HG03439 (cell line): ENCODE data around the gene CEP78.
"Not testable (repeated sequence)": the region's sequence is repeated elsewhere in the genome, so short reads cannot be mapped to it uniquely, and the experiment has no call there.

ENCODE experiments used
- ATAC-seq: cut with Tn5 transposase; IDR thresholded peaks from one replicate; pipeline ENCODE4 v1.9.1; 2021; ENCODE audit warnings: mild to moderate bottlenecking, moderate library complexity; ENCODE audit not compliant: unreplicated experiment

Gene CEP78

DNA sequence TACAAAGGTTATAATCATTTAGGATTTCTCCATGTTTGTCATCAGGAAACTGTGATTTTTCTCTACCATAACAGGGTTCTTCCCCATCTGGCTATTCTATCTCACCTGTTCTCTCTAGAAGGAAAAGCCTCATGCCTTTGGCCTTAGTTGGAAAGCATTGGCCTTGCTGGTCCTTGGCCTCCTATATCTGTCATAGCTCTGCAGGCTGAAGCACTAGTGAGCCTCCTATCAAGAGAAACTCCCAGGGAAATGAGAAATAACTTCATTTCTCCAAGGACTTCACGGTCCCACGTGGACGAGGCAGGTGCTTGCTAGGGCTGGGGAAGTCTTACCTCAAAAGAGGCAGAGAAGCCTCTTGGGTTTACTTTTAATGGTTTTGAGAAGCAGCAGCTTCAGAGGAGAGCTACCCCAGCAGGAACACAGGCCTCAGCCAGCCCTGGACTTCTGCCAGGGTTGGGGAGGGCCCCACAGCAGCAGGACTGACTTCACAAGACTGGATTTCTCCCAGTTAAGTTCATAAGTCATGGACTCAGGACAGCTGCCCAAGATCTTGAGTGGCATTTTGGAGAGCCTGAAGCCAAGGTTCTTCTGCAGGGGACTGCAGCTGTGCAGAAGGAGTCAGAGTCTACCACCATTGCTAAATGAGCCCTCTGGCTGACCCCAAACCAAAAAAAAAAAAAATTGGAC, 45.2 kb downstream of the CEP78 start:
- ATAC-seq, result no peak

DNA sequence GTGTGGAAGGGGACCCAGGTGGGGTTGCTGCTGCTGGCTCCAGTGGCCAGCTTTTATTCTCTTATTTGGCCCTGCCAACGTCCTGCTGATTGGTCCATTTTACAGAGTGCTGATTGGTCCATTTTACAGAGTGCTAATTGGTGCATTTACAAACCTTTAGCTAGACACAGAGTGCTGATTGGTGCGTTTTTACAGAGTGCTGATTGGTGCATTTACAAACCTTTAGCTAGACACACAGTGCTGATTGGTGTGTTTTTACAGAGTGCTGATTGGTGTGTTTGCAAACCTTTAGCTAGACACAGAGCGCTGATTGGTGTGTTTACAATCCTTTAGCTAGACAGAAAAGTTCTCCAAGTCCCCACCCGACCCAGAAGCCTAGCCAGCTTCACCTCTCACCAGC, 48.3 kb downstream of the CEP78 start:
- not testable (repeated sequence) for ATAC-seq

DNA sequence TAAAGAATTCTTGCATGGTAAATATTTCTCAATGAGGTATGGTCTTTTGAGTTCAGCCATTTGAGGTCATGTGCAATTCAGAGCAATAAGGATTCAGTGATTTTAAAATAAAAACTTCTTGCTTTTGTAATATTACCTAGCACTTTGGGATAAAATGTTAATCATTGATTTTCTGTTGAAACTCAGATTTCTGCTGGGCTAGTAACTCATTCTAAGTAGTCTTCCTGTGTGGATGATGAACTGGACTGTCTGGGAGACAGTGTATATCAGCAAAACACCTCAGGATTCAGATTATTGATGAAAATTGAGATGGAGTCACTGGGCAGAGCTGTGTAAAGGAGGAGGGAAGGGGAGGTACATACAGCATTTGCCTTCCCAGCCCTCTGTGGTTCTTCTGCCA, 50.2 kb downstream of the CEP78 start:
- ATAC-seq, result no peak

DNA sequence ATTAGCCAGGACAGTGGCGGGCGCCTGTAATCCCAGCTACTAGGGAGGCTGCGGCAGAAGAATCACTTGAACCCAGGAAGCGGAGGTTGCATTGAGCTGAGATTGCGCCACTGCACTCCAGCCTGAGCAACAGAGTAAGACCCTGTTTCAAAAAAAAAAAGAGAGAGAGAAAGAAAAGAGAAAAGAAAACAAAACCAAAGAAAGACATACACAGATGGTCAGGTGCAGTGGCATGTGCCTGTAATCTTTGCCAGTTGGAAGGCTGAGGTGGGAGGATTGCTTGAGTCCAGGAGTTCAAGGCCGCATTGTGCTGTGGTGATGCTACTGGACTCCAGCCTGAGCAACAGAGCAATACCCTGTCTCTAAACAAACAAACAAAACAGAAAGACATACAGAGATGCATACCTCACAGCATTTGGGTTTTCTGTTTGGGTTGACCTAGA, 51.1 kb downstream of the CEP78 start:
- no peak for ATAC-seq

DNA sequence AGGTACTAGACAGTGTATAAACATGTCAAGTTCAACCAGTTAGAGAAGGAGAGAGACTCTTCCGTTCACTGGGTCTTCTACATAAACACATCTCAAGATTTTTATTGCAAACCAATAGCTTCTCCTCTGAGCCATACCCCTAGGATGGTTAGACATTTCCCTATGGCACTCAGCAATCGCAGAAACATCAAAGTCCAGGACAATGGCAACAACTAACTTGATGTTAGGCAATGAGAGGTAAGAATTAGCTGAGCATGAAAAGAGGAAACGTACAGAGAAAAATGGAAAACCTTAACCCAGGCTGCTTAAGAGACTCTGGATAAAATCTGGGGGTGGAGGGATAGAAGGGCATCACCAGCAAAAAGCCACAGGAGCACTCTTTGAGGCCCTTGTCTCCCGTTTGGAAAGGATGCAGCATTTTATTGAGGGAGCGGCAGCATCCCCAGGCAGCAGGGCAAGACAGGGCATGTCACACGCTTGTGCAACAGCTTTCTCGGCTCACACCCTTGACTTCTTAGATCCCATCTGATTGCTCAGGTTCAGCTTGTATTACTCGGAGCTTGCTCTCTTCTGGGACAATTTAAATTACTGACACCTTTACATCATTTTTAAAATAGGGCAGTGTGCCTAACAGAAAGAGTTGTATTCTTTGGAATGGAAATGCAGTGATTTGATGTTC, 52.5 kb downstream of the CEP78 start:
- ATAC-seq, result no peak

DNA sequence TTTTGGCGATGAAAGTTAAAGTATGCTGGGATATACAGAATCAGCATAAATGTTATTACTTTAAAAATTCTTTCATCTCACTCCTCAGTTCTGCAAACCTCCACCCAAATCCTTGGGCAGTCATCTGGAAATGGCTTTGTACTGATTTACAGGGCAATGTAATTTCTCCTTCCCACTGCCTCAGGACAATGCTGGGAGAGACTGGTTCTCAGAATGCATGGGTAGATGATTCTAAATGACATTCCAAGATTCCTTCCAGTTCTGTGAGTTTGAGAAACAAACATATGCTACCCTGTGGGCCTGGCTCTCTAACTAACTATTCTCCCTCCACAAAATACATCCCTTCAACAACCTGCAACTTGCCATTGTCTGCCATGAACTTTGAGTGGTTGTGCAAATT, 53.6 kb downstream of the CEP78 start:
- ATAC-seq, result no peak

DNA sequence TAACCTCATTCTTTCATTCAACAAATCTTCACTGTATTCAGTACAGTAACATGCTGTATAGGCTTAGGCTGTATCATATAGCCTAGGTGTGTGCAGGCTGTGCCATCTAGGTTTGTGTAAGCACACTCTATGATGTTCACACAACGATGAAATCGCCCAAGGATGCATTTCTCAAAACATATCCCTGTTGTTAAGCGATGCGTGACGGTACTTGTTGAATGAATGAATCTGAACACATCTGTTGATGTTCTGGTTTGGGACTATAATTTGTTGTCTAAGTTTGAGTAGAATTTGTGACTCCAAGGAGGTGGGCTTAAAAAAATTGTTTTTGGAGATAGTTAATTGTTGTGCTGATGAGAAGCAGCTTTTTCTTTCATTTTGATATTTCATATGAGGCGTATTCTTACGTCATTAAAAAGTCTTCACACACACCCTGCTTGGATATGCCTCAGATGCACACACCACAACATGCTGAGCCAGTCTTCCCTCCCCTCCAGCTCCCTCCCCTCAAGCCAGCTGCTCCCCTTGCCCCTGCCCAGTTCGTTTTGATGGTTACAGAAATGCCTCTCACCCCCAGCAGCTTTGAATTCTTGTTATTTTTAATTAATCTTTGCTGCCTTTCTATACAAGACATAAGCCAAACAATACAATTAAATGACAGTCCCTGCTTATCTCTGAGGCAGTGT, 55.5 kb downstream of the CEP78 start:
- no peak for ATAC-seq

DNA sequence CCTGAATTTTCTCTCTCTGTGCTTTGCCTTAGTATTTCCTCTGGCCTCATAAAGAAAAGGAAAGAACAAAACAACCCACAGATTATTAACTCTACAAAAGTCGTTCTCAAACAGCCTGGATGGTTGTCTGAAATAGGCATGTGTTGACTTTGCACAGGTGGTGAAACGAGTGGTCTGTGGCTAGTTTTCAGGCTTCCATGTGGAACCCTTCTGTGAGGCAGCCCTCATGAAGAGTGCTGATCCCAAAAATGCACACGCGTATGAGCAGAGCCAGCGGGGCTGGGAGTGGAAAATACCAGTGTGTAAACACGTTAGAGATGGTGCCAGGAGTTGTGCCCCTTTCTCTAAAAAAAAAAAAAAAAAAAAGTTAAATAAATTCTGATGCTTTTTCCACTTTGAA, 56.2 kb downstream of the CEP78 start:
- no peak for ATAC-seq

DNA sequence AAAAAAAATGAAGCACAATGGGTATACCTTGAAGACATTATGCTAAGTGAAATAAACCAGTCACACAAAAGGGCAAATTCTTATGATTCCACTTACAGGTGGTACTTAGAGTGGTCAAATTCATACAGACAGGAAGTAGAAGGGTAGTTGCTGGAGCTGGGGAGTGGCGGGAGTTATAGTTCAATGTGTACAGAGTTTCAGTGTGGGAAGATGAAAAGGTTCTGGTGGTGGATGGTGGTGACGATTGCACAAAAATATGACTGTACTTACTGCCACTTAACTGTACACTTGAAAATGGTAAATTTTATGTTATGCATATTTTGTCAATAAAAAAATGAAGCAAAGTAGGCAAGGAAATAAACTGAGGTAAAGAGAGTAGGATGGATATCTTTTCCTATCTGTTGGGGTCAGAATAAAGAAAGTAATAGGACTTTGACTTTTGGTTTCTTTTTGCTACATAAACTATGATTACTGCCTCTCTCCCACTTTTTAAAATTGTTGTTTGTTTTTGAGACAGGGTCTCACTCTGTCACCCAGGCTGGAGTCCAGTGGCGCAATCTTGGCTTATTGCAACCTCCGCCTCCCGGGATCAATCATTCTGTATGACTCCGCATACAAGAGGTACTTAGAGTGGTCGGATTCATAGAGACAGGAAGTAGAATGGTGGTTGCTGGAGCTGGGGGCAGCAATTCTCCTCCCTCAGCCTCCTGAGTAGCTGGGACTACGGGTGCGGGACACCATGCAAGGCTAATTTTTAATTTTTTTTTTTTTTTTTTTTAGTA, 57.0 kb downstream of the CEP78 start:
- ATAC-seq, result no peak

DNA sequence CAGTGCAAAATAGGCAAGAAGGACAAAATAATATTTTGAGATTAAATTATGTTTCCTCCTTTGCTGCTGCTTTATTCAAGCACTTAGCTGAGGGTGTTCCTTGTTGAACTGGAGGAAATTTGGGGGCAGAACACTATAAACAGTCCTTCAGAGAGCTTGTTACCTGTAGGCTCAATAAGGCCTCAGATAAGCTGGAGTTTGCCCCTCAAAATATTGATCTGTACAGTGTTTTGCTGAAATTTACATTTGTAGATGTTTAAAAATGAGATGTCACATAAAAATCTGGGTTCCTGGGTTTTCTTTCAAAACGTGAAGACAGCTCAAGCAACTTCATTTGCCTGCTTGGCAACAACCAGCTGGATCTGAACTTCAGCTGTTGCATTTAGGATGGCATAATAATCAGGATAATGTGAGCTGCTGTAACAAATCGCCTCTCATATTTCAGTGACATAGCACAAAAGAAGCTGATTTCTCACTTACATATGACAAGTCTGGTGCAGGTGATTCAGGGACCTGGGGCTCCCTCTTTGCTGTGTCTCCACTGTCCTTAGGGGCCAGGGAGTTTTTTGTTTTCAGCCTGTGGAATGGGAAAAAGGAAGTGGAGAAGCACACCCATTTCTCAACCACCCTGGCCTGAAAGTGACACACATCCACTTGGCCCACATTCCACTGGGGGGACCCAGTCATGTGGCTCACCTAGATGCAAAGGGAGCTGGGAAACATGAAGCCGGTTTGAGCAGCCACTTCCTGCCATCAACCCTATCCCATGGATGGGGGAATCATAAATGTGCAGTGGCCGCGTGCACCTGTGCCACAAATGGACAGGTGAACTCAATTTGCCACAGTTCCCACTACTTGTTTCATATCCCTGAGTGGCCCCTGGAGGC, 58.7 kb downstream of the CEP78 start:
- no peak for ATAC-seq

DNA sequence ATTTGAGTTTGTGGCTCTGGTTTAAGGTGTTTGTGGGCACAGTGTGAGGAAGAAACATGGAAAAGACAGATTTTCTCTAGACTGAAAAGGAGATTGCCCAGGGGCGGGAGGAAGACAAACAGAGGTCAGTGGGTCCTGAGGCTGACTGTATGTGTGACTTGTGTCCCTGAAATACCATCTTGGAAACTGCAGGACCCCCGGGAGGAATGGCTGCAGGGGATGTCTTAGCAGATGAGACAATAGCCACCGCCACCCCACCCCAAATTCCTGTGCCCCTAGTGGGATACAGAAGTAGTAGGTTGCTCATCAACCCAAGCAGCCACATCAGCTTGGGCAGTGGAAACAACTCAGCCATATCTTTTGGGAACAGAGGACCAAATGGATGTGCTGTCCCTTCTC, 59.3 kb downstream of the CEP78 start:
- no peak for ATAC-seq

DNA sequence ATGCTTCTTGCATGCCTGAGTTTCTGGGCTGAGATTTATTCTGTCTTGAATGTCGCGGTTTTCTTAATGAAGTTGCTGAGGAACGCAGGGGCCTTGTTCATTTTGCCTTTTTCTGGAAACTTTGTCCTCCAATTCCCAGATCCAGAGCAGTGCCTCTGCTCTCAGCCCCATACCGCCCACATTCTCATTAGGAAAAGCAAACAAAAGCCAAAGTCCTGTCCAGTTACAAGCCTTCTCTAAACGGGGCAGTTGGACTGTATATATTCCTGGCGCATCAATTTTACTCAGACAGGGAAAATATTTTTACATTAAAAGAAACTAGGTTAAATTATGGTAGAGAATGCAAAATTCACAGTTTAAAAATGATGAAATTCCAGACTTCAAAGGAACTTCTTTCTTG, 59.9 kb downstream of the CEP78 start:
- ATAC-seq, result no peak

DNA sequence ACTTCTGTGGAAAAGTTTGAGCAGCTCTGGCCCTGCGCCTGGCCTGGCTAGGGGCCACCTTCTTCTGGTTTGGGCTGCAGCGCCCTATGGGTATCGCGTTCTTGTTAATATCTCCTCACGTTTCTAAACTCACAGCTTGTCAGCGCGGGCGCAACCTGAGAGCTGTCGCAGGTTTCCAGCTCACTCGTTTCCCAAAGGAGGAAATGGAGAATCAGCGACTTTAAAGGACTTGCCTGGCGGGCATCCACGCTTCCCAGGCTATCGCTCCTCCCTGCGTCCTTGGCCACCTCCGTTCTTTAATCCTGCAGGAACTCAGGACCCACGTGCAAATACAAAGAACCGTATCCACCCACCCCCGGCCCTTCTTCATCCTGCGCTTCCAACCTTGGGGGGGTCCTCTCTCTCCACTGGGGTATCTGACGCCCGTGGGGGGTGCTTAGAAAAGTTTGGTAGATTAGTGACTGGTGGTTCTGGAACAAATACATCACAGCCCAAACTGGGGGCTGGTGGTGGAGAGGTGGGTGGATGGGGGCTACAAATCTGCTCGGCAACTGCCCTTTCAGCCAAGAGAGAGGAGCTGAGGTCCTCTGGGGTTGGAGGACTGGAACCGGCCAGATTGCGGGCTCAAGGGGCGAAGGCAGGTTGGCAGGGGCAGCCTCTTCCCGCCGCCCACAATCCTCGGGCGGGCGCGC, 60.5 kb downstream of the CEP78 start:
- no peak for ATAC-seq

DNA sequence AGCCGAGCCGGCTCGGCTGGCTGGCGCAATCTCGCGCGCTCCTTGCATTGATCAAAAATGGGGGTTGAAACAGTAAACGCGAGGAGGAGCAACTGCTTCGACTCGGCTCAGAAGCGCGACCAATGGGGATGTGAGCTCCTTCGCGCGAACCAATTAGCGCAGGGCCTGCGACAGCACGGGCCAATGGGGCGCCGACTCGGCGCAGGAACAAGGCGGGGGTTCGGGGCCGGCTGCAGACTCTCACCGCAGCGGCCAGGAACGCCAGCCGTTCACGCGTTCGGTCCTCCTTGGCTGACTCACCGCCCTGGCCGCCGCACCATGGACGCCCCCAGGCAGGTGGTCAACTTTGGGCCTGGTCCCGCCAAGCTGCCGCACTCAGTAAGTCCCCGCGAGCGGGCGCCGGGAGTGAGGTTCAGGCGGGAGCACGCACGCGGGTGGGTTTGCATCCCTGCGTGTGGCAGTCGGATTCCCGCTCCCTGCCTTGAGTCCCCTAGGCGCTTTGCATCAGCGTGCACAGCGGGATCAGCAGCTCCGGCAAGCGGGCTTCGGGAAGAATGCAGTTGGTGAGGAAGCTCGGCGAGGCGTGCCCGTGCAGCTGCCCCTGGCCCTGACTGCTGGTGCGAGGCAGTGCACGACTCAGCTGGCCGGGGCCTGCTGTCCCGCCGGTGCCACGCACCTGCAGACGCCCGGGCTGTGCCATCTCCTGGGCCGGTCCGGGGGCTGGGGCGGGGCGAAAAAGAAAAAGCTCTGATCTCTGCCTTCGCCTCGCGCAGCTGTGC, 61.2 kb downstream of the CEP78 start, which contains the start of gene PSAT1:
PSAT1 (plus strand) TSS at position 233 of the 779 bp plus-strand sequence; CDS start at position 319, 86 bp downstream.
- ATAC-seq, result peak; percentile 98

DNA sequence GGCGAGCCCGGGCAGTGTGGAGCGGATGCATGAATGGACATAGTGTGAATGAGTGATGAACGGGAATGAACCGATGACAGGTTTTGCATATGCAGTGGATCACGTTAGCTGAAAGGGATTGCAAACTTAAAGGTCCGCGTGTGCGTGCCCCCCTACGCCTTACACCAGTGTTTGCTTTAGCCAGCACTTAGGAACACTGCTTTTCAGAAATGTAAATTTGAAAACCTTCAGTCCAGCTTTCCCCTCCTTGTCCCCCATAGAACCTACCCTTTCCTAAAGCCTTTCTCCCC, 61.7 kb downstream of the CEP78 start:
- no peak for ATAC-seq

DNA sequence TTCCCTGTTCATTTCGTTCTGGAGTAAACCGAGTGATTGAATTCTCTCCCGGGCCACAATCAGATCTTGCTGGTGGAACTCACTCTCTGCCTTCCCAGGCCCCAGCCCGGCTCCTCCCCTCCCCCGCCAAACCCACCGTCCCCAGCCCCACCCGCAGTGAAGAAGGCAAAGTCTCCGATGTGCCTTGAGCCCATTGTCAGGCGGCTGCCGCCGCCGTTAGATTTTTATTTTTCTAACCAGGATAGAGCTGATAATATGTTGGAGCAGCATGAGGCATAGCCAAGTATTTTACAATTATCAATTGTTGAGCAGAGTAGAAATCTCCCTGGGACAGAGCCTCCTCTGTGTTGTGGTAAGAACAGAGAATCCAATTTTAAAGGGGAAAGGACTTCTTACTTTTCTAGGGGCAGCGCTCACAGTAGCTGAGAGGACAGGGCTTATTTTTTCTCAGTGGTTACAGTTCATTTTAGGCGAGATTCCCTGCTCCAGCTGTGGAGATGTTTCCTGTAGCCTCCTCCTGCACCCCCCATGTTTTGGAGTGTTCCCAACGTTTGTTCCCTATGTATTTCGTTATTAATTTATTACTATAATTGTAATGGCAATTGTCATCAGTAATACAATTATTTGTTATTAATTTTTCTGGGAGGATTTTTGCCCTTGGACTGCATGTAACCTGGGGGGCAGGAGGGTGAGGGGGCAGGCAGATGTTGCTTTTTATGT, 62.3 kb downstream of the CEP78 start:
- no peak for ATAC-seq

DNA sequence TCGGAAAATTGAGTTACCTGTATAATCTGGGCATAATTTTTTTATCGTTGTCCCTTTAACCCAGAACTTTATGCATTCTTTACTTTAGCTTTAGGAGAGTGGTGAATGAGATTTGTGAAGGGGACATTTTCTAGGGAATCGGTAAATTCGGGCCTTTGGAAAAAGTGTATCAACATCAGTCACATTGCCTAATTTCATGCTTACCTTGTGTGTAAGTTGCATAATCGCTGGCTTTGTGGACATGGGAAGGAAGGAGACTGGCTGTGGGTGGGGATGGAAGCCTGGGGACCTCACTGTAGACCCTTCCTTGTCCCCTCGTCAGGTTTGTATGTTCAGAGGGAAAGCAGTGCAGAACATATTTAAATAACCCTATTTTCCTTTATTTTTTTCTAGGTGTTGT, 64.3 kb downstream of the CEP78 start:
- ATAC-seq, result no peak

DNA sequence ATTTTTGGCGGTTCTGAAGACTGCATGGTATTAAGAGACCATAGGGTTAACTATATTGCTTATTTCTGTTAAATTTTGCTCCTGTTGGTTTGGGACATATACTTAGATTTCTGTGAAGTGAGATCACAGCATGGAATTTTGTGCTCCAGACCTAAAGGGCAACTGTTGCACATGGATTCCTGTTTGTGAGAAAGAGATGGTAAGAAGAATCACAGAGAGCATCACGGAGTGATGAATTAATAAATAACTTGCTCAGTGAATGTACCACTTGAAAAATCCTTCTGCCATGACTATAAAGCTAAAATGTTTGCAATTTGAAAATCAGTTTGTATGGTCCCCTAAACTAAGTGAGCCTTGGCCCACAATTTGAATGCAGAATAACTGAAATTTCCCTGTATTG, 65.6 kb downstream of the CEP78 start:
- ATAC-seq, result no peak
